Kidney glomerular epithelial cell (primary cell): ENCODE results near the gene KIRREL3.
A peak's percentile ranks its signal among the peaks of the same experiment; 100 is the strongest.

Experiments used
- DNase-seq: peaks from one replicate; lab custom pipeline; 2025; lab: John Stamatoyannopoulos, UW

The KIRREL3 gene

DNA sequence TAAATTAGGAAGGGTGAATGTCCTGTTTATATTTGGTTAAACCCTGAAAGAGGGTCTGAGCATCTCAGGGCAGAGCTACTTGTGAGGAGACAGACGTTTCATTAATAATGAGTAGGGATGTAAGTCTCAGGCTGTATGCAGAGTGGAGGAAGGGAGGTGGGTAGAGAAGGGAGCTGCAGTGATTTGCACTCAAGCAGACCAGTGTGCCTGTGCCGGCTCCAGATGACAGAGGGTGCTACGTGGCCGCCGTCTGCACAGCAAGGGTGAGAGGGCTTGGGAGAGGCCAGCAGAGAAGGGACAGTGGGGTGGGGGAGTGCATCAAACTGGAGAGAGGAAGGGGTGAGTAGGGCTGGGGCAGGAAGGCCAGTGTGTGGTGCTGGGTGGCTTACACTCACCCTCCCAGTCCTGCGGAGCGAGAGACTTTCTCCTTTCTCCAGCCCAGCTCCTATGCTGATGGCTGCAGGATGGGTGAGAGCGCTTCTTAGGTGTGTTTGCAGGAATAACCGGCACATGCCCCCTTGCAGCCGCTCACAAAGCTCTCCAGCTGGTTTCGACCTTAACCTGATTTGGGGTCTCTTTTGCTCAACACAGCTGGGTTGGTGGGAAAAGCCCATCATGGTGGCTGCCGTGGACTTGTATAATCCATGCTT, 514.5 kb downstream of the KIRREL3 start:
- no peak for DNase-seq

DNA sequence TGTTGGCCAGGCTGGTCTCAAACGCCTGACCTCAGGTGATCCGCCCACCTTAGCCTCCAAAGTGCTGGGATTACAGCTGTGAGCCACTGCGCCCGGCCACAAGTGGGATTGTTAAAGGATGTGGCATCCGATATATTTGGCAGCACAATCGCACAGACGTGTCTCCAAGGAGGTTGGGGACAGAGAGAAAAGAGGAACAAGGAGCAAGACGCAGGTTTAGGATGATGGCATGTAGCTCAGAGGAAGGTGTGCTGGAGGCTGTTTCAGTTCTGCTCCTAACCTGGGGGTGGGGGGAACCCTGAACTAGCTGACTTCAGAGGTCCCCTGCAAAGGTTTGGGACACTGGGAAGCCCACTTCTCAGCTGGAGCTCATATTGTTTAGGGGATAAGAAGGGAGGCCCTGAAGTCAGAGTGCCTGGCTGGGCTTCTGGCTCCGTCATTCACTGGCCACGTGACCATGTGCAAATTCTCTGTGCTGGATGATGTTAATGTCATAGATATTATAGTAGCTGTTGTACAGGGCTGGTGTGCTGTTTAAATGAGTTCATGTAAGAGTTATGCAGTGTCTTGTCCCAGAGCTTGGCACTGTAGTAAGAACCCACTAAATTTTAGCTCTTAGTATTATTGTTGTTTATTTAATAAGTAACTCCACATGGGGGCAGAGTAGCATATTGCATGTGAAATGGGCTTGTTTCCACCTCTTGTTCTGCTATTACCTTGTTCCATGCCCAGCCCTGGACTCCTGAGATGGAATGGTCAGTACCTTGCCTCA, 515.4 kb downstream of the KIRREL3 start:
- DNase-seq: no peak

DNA sequence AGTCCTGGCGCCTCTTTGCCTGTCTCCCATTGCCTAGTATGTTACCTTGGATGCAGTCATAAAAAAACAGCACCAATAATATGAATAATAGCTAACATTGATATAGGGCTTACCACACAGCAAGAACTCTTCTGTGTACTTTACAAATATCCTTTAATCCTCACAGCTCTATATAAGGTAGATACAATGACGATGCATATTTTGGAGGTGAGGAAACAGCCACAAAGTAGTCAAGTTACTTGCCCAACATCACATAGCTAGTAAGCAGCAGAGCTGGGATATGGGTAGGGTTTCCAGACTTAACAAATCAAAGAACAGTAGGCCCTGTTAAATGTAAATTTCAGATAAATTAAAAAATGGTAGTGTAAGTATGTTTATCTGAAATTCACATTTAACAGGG, 516.3 kb downstream of the KIRREL3 start:
- DNase-seq: peak; percentile 8

DNA sequence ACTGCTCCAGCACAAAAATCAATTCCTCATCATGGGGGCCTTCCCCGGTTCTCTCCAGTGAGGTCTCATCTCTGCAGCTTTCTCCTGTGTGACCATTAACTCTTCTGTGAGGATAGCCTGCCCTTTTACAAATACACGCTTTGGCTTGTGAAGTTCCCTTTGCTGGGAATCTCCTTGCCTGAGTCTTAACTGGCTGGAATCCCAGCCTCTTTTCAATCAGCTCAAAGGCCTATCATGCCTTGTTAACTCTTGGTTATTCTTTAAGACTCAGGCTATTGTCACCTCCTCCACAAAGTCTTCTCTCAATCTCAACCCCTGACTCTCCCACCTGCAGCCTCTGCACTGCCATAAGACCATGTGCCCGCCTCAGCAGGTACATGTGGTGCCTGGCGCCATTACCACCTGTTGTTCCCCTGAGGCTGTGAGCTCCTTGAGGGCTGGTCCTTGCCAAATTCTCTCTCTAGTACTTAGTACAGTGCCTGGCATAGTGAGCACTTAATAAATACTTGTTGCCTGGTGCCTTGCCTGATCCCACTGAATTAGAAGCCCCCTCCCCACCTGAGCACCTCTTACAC, 516.9 kb downstream of the KIRREL3 start:
- no peak for DNase-seq

DNA sequence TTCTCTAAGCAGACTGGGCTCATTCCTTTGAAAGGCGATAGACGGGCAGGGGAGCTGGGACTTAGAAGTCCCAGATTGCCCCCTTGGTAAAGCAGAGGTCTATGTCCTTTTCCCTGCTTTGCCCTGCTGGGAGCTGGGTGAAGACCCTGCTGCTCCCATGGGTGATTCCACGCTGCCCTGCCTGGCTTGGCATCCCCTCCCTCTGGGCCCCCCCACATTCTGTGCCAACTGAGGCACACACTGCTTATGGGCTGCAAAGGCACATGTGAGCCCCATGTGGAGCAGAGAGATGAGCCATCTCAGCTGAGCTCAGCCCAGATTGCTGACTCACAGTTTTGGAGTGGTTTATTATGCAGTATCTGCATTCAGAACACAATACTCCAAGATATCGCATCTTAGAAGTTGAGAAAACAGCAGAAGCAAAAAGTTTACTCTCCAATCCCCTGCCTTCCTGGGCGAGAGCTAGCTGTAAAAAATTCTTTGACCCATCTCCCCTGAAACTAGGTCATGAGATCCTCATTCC, 517.9 kb downstream of the KIRREL3 start:
- DNase-seq: no peak

DNA sequence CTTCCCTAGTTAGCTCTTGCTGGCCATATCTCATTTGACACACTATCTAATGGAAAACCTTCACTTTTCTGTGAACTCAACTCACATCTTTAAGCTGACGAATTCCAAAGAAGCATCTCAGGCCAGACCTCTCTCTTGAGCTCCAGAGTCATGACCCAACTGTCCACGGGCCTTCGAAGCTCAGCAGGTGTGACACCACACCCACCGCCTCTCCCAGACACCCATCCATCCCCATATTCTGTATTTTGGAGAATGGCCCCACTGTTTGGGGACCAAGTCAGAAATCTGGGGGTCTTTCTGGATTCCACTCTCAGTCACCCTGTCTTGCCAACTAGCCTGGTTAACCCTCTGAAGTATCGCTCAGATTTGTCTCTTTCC, 519.3 kb downstream of the KIRREL3 start:
- no peak for DNase-seq

DNA sequence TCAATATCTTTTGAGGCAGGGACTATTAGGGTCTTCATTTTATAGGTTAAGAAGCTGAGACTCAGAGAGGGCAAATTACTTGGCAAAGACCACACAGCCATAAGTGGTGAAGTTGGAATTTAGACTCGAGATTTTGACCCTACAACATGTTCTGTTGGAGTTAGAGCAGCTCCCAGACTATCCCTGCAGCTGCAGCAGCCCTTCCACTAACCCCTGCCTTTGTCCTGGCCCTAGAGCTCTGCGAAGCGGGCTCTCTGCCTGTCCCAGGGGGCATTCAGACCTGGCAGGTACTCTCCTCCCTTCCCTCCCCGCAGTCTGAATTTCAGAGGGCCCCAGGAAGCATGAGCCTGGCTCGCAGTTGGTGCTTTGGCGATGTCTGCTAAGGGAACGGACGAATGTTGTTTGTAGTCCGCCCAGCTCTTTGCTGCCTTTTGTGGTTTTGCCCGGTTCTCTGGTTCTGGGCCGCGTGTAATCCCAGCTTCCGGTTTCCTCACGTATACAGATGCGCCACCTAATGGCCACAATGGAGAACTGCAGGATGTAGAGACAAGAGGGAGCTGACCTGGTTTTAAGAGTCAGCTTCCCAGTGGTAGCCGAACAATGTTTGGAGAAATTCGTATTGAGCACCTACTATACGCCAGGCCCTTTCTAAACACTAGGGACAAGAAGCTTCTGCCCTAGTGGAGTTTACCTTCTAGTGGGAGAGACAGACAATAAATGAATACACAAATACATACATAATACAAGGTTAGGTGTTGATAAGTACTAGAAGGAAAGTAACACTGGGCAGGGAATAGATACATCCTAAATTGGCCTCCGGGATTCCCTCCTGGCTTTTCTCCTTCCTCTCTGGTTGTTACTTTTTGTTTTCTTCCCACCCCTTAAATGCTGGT, 519.9 kb downstream of the KIRREL3 start:
- DNase-seq: peak; percentile 72

DNA sequence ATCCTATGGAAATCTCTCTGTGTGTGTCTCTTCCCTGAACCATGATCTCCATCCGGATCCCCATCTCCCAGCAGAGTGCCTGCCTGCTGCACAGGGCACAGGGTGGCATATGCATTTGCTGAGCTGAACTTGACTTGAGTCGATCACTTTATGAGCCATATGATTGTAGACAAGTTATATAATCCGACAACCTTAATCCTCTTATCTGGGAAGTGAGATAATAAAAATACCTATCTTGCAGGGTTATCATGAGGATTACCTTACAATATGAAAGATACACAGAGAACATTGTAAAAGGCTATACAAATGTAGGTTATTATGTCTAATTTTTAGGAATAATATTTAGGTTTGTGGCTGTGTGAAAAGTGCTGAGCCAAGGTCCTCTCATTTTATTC, 520.6 kb downstream of the KIRREL3 start:
- DNase-seq: no peak

DNA sequence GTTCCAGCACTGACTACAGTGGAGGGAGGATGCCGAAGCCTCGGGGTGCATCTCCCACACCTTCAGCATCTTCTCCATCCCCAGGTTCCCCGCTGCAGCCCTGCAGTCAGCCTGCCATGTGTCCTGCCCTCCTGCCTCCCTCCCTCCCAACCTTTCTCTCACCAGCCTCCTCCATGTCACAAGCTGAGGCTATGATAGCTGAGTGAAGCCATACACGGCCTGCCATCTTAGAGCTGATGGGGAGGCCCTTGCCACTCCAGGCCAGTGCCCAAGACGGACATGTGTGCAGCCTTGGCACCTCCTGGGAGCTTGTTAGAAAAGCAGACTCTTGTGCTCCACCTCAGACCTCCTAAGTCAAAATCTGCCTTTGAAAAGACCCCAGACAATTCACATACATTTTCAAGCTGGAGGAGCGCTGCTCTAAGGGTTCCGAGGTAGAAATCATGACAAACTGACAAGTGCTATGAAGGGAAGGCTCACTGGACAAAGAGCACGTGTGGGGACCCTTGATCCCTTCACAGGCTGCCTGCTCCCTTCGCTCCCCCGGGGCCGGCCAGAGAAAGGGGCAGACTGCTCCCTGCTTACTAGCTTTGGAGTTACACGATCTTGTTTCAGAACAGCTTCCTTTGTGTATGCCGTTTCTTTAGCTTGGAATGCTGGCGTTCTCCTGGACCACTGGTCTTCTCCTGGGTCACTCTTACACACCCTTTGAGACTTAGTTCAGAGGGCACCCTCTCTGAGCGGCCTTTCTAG, 521.2 kb downstream of the KIRREL3 start:
- DNase-seq: no peak

DNA sequence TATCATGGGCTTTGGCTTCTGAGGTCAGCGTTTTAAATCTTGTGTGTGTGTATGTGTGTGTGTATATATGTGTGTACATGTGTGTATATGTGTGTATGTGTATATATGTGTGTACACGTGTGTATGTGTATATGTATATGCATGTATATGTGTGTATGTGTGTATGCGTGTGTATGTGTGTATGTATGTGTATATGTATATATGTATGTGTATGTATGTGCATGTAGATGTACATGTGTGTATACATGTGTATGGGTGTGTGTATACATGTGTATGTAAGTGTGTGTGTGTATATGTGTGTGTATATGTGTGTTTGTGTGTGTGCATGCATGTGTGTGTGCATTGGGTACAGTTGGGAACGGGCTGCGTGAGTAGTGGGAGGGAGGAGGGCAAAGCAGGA, 522.1 kb downstream of the KIRREL3 start:
- DNase-seq: no peak

DNA sequence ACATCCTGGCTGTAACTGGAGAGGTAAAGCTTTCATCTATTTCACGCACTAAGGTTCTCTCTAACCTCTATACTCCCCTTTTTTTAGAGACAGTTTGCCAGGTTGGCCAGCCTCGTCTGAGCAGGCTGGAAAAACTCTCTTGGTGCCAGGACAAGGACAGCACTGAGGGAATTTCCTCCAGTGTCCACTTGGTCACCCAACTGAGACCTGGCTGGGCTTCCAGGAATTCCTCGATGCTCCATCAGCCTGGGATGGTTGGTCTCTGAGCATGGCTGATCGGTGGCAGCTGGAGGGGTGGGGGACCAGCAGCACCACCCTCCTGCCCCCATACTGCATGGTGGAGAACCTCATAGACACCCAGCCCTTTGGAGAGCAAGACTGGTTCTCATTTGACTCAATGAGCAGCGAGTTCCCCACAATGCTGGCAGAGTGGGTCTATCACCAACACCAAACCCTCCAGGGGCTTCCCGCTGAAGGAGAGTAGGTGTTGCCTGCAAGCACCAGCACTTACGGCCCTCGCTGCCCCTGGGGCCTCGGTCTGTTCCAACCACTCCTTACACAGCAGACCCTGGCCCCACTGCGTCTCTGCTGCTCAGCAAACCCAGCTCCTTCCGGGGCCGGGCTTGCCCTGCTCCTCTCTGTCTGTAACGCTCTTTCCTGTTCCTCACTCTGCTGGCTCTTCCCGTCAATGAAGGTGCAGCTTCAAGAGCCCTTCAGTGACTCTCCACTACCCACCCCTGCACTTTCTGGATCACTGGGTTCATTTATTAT, 522.9 kb downstream of the KIRREL3 start:
- no peak for DNase-seq

DNA sequence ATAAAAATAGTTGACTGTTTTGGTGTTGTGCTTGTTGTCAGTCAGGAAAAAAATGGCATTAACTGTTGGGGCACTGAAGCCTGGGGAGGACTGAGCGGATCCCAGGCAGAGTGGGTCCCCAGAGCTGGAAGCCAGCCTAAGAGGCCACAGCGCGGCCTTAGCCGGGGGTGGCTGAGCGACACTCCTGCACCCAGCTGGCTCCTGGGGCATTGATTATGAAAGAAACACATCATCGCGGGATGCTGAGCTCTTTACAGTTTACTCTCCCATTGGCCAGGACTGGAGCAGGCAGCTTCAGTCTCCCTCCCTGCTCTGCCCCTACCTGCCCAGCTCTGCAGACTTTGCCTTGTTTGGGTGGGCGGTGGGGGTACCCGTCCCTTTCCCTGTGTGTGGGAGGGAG, 523.6 kb downstream of the KIRREL3 start:
- DNase-seq: no peak

DNA sequence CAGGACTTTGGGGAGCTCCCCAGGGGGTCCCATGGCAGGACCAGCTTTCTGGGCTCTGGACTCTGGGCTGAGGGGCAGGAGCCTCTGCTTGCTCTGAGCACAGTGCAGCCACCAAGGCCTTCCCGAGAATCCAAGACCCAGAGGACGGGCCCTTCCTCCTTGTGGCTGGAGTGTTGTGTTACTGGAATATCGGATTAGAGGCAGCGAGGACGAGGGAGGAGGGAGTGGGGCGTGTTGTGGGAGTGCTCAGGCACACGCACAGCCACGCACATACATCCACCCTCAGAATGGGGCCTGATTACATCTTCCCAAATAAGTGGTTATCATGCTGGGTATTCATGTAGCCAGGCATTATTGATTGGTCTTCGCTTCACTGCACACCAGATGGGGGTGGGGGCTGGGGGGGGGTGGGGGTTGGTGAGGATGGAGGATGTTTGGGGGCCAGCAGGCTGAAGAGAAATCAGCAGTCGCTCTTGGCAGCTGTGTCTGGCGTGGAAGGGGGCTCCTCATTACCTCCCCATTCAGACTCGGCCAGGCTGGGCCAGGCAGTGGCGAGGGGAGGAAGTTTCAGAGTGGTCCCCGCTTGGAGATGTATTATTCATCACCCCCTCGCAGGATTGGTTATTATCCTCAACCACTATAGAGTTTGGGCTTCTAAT, 524.2 kb downstream of the KIRREL3 start:
- no peak for DNase-seq

DNA sequence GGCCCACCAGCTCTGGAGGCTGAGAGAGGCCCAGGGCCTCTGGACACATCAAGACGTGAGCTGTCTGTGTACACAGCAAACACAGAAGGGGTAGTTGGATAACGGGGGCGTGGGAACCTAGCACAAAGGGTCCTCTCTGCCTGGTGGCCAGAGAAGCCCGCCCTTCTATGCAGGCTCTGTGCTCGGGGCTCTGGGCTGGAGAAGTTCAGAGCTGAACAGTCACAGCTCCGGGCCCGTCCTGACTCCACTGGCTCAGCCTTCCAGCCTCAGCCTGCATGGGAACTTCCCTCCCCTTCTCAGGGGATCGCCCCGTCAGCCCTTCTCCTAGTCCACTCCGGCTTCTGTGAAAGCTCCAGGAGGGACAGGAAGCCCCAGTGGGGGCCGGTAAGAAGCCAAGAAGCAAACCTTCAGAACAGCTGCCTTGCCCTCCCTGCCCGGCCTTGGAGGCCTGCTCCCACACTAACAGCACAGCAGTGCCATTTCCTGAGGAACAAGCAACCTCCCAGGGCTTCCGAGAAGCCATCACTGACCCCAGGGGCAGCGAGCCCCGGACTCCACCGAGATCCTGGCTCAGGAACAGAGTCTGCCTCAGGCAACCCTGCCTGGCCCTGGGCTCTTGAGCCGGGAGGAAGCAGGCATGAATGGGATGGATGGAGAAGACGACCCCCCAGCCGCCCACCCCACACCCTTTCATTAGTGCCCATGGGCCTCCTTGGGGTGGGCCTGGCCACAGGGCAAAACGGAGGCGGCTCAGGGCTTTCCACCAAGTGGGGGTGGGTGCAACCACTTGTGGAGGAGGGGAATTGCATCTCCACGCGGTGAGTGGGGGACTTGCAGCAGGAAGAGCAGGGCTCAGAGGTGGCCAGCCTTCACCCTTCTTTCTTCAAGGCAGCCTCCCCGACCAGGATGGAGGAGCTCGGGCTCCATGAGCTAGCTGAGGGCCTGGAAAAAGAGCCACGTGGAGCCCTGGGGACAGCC, 525.3 kb downstream of the KIRREL3 start:
- DNase-seq: no peak

DNA sequence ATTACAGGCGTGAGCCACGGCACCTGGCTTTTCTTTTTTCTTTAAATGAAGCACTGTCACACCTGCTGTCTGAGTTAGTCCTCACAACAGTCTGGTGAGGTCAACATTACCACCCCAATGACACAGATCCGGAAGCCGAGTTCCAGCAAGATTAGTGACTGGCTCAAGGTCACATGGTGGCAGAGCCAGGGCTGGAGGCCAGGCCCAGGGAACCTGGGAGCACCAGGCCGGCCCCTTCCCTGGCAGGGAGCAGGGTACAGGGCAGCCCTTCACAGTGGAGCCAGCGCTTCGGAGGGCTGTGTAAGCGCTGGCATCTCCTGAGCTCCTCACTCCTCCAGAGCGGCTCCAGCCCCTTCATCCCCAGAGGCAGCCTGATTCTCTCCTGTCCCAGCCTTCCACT, 526.4 kb downstream of the KIRREL3 start:
- DNase-seq: no peak

DNA sequence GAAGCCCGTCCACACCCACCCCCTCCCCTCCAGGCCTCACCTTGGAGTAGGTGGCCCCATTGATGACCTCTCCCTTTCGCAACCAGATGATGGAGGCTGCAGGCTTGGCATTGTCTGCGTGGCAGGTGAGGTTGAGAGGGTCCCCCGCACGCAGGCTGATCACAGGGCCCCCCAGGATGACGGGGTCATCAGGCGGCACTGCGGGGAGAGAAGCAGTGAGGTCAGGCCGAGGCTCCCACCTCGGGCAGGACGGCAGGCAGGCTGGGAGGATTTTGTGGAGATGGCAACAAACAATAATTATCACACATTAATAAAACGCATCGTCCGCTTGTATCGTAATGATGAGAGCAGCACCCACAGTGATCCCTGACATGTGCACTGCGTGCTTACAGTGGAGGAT, 527.3 kb downstream of the KIRREL3 start:
- no peak for DNase-seq

DNA sequence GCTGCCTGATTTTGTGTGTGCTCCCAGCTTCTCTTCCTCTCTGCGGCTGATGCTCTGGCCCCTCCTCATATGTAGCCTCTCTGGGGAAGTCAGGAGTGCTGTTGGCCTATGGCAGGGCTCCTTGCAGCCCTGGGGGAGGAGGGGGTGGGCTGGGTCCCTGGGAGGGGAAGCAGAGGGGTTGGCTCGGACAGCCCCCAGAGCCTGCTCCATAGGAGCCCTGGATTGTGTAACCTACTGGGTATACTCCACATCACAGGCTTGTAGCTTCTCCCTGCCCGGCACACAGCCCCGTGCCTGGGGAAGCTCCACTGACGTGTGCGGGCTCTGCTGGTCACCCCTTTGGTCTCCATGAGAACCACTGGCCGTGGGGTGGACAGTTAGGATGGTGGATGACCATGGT, 531.3 kb downstream of the KIRREL3 start:
- DNase-seq: no peak

DNA sequence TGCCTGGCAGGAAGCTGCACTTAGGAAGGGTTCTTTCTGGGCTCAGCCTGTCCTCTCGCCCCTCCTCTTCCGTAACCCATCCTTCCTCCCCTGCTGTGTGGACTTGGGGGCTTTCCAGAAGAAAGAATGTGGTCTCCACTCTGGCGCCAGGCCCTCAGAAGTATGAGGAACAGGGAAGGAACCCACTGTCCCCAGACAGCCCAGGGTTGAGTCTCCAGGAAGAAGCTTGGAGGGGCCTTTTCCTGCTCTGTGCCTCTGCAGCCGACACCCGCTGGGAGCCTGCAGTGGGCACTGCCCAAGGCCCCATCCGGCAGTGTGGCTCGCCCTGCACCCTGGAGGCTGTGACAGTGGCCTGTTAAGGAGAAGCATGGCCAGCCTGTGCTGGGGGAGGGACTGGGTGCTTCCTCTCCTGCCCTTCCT, 532.5 kb downstream of the KIRREL3 start:
- no peak for DNase-seq

DNA sequence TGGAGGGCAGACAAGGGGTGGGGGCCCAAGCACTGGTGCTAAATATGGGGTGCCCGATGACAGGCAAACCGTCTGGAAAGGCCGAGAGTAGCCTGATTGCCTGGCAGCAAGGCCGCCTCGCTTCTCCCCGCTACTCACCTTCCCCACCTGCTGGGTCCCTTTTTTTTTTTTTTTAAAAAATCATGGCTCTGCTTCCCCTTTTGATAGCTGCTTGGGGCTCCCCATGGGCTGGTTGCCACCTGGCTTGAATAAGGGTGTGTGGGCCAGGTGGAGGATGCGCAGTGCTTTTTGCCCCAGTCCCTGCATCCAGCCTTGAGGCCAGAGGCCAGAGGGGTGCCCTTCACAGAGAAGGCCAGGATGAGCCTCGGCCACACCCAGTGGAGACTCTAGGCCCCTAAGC, 533.1 kb downstream of the KIRREL3 start:
- DNase-seq: no peak
